Panc1 (cell line): Measurements from ENCODE around the gene C1orf116. TPM values are rescaled to one million over a fixed set of nuclear protein-coding genes. Genes with fewer than 3 reads are reported as not detected.

Experiments
- ATAC-seq: fragments of 200-7000 bp; cut with Tn5 transposase; 2 replicates; pipeline ENCODE4 v1.9.1; 2020; ENCODE audit warnings: mild to moderate bottlenecking, moderate library complexity
- BruUV-seq: library from RNA; stranded (reverse); fragments of 400-500 nt; replicated peaks from 2 replicates; lab custom pipeline; 2021; lab: Mats Ljungman, UMichigan
- CTCF ChIA-PET: fragments of 300-600 bp; sonication (Branson Sonifier 250); formaldehyde crosslinking; loops from one replicate; lab custom pipeline; 2022; ENCODE audit warnings: antibody characterized with exemption; lab: Charles Lee
- POLR2A ChIA-PET: fragments of 300-600 bp; sonication (Branson Sonifier 250); formaldehyde crosslinking; loops from one replicate; lab custom pipeline; 2022; ENCODE audit warnings: antibody characterized with exemption; lab: Charles Lee
- DNase-seq: peaks from one replicate; pipeline ENCODE4 v3.0.0-alpha.2; 2010; ENCODE audit warnings: low read depth, low spot score
- H3K27ac ChIP-seq: 2 replicates; pipeline ENCODE4 v1.5.1; 2011; ENCODE audit warnings: mild to moderate bottlenecking, low read length, inconsistent platforms
- H3K27me3 ChIP-seq: fragments of 200-500 bp; sonication (Bioruptor generic); 2 replicates; pipeline ENCODE4 v1.6.0; 2014; ENCODE audit warnings: low read length, inconsistent platforms; ENCODE audit not compliant: control insufficient read depth, insufficient read depth
- H3K36me3 ChIP-seq: fragments of 200-500 bp; sonication (Bioruptor generic); 2 replicates; pipeline ENCODE4 v1.5.1; 2014; ENCODE audit warnings: inconsistent platforms, mild to moderate bottlenecking, low read length, moderate library complexity; ENCODE audit not compliant: control insufficient read depth, insufficient read depth
- H3K4me1 ChIP-seq: 2 replicates; pipeline ENCODE4 v1.5.1; 2011; ENCODE audit warnings: inconsistent platforms, mild to moderate bottlenecking, low read length, moderate library complexity; ENCODE audit not compliant: control insufficient read depth, insufficient read depth
- H3K4me3 ChIP-seq, 2 experiments: 2 replicates each; pipeline ENCODE4 v1.5.1; 2011 to 2012; ENCODE audit warnings: low read depth in 2 of 2, low read length in 2 of 2, mild to moderate bottlenecking in 2 of 2, inconsistent platforms in 1 of 2, moderate library complexity in 1 of 2
- H3K9me3 ChIP-seq: fragments of 200-500 bp; sonication (Bioruptor generic); 2 replicates; pipeline ENCODE4 v1.5.1; 2014; ENCODE audit warnings: low read depth, mild to moderate bottlenecking, inconsistent platforms, low read length, moderate library complexity; ENCODE audit not compliant: control insufficient read depth, insufficient read depth
- CTCF ChIP-seq: fragments of 450-650 bp; IDR thresholded peaks from 2 replicates; pipeline ENCODE4 v1.5.1; 2017; ENCODE audit warnings: mild to moderate bottlenecking
- POLR2AphosphoS5 ChIP-seq: IDR thresholded peaks from 2 replicates; pipeline ENCODE4 v1.6.1; 2012; ENCODE audit warnings: mild to moderate bottlenecking, low read depth, low read length, moderate library complexity
- REST ChIP-seq, 2 experiments: IDR thresholded peaks; 2 replicates each; pipeline ENCODE4 v1.6.1; 2011 to 2012; ENCODE audit warnings: low read depth in 2 of 2, control low read depth in 1 of 2, low read length in 1 of 2, mild to moderate bottlenecking in 1 of 2, moderate library complexity in 1 of 2; ENCODE audit not compliant: insufficient read depth in 1 of 2
- SIN3A ChIP-seq: IDR thresholded peaks from 2 replicates; pipeline ENCODE4 v1.6.1; 2012; ENCODE audit warnings: low read depth, mild to moderate bottlenecking, low read length, moderate library complexity, borderline replicate concordance; ENCODE audit not compliant: insufficient read depth
- TCF7L2 ChIP-seq: IDR thresholded peaks from 2 replicates; pipeline ENCODE4 v1.6.1; 2011; ENCODE audit warnings: mild to moderate bottlenecking, low read depth, low read length, inconsistent platforms
- in situ Hi-C: cut with HindIII; loops from 2 replicates; pipeline ENCODE4 v1.10.0; 2016; ENCODE audit warnings: low sequenced_read_pairs, low pct_unique_long_range_greater_than_20kb
- intact Hi-C: fragments of 100-400 bp; cut with micrococcal nuclease; formaldehyde crosslinking; loops from one replicate; pipeline ENCODE4 v1.10.0; 2022; ENCODE audit not compliant: unreplicated experiment
- total RNA-seq: library from RNA; stranded (reverse); gene quantifications from one replicate; pipeline ENCODE4 v1.2.1, GENCODE V29; 2021; ENCODE audit not compliant: unreplicated experiment

Gene C1orf116
- total RNA-seq, 1 experiment from 2014 or later: 0.08 TPM

- no peak overlapping the region for H3K4me3 ChIP-seq
- peaks cover 22% of the 10 kb centered on the region for H3K27me3 ChIP-seq
- ChIA-PET CTCF (no interaction called here), POLR2A (no interaction called here)
- in situ Hi-C loops: no loop called here
- H3K9me3 ChIP-seq: no peaks in the 10 kb centered on the region
- ATAC-seq (no peak), DNase-seq (no peak)
- no peak for TF ChIP-seq CTCF
- no peak for TF ChIP-seq SIN3A
- TF ChIP-seq TCF7L2: no peak
- no peak for TF ChIP-seq POLR2AphosphoS5
- TF ChIP-seq REST (IDR thresholded peaks at IDR 0.05; ENCODE audit: insufficient read depth in 1 of 2, low read depth in 2 of 2, low read length in 1 of 2): no peak
- H3K36me3 ChIP-seq: no peaks in the 10 kb centered on the region
- H3K4me1 ChIP-seq: no peaks in the 10 kb centered on the region
- intact Hi-C loops: no loop called here
- H3K27ac ChIP-seq: no peak overlapping the region
- no TSS peak for BruUV-seq
Observed at GRCh38 chr1:207027206-207027777, 5.3 kb downstream of the C1orf116 start.

DNA sequence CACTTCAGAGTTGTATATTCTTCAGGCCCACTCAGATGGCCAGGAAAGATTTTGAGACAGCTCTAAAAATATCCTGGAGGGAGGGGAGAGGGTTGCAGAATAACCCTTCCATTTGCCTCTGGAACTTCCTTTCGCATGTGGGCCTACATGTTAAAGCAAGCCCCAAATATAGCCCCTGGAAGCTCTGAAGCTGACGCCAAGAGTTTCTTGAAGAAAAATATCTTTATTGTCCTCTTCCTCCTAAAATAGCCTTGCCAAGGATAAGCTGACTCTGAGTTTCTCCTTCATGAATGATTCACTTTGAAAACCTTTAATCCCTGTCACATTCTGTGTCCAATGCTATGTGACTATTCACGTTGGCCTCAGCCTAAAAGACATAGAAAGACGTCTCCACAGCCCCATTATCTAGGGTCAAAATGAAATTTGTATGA lies 6.4 kb downstream of the C1orf116 start:
- no peak overlapping the region for H3K4me3 ChIP-seq
- H3K27ac ChIP-seq: no peak overlapping the region
- ChIA-PET POLR2A (no interaction called here), CTCF (no interaction called here)
- peaks cover 16% of the 10 kb centered on the region for H3K27me3 ChIP-seq
- no peak for DNase-seq
- no peaks in the 10 kb centered on the region for H3K9me3 ChIP-seq
- H3K4me1 ChIP-seq: no peaks in the 10 kb centered on the region
- in situ Hi-C loops: no loop called here
- intact Hi-C loops: no loop called here
- TF ChIP-seq SIN3A (no peak), CTCF (no peak), TCF7L2 (no peak), POLR2AphosphoS5 (no peak), REST (IDR thresholded peaks at IDR 0.05; ENCODE audit: insufficient read depth in 1 of 2, low read depth in 2 of 2, low read length in 1 of 2) (no peak)
- no peaks in the 10 kb centered on the region for H3K36me3 ChIP-seq
- ATAC-seq: no peak
- no TSS peak for BruUV-seq
